HepG2 (cell line): ENCODE measurements around the gene AGXT. TPM values are rescaled to one million over a fixed set of nuclear protein-coding genes. Genes with fewer than 3 reads are reported as not detected.
A peak's percentile ranks its signal among the peaks of the same experiment; 100 is the strongest.

Experiments used
- GLI4 ChIP-seq: sonication (generic); formaldehyde crosslinking; IDR thresholded peaks from 2 replicates; pipeline ENCODE4 v1.5.1; 2020; ENCODE audit warnings: missing genetic modification reagents, mild to moderate bottlenecking, moderate library complexity, borderline replicate concordance
- NFYC ChIP-seq: IDR thresholded peaks from 2 replicates; pipeline ENCODE4 v1.6.1; 2016; ENCODE audit warnings: missing genetic modification reagents, missing compliant biosample characterization
- RCOR2 ChIP-seq: IDR thresholded peaks from 2 replicates; pipeline ENCODE4 v1.6.1; 2016; ENCODE audit warnings: missing biosample characterization, missing genetic modification reagents
- RFX5 ChIP-seq: IDR thresholded peaks from 2 replicates; pipeline ENCODE4 v1.6.1; 2011; ENCODE audit warnings: low read depth, low read length, improper control_type of control experiment
- SALL2 ChIP-seq: sonication (generic); formaldehyde crosslinking; IDR thresholded peaks from 2 replicates; pipeline ENCODE4 v1.8.1; 2023; ENCODE audit warnings: mild to moderate bottlenecking, missing genetic modification reagents, inconsistent platforms
- SMAD3 ChIP-seq: sonication (generic); formaldehyde crosslinking; IDR thresholded peaks from 2 replicates; pipeline ENCODE4 v1.4.0; 2020; ENCODE audit warnings: missing genetic modification reagents
- SNAI1 ChIP-seq: sonication (generic); formaldehyde crosslinking; IDR thresholded peaks from 2 replicates; pipeline ENCODE4 v1.5.0; 2020; ENCODE audit warnings: mild to moderate bottlenecking, missing genetic modification reagents, borderline replicate concordance
- ZFP90 ChIP-seq: sonication (generic); formaldehyde crosslinking; IDR thresholded peaks from 2 replicates; pipeline ENCODE4 v1.8.0; 2022; ENCODE audit warnings: missing genetic modification reagents, mild to moderate bottlenecking, inconsistent platforms, borderline replicate concordance
- ZNF543 ChIP-seq: sonication (generic); formaldehyde crosslinking; IDR thresholded peaks from 2 replicates; pipeline ENCODE4 v1.4.0; 2020; ENCODE audit warnings: mild to moderate bottlenecking, missing genetic modification reagents
- ZNF83 ChIP-seq: sonication (generic); formaldehyde crosslinking; IDR thresholded peaks from 2 replicates; pipeline ENCODE4 v1.4.0; 2020; ENCODE audit warnings: missing genetic modification reagents, mild to moderate bottlenecking, borderline replicate concordance
- polyA plus RNA-seq, 8 experiments: library from polyadenylated mRNA; depleted of rRNA in 3 of 8; stranded (reverse) in 7 of 8; unstranded in 1 of 8; fragments of >200 nt; fragmentation: Illumina TruSeq in 4 of 8; extraction: Trizol in 4 of 8; gene quantifications; 2 replicates each; pipeline versions ENCODE4 v1.2.1 to v1.2.3, GENCODE V29; 2011 to 2016; ENCODE audit warnings: low read depth in 4 of 8, missing spikeins in 1 of 8, mixed read lengths in 1 of 8; ENCODE audit not compliant: insufficient read depth in 1 of 8
- total RNA-seq, 5 experiments: library from RNA; depleted of rRNA; stranded (reverse); fragments of >200 nt; fragmentation: Illumina TruSeq; extraction: Trizol; gene quantifications; 2 replicates each; pipeline ENCODE4 v1.2.3, GENCODE V29; 2016; ENCODE audit warnings: low read depth in 1 of 5
- TF ChIP-seq, protein P1 (sequence below), 2 experiments: fragments of 450-650 bp in 1 of 2; sonication (generic) in 1 of 2; formaldehyde crosslinking in 1 of 2; IDR thresholded peaks; 2 replicates each; pipeline versions ENCODE4 v1.6.1 to v1.8.0; 2016 to 2022; ENCODE audit warnings: antibody characterized with exemption in 1 of 2, mild to moderate bottlenecking in 1 of 2, missing genetic modification reagents in 1 of 2
- TF ChIP-seq, protein P2 (sequence below): sonication (generic); formaldehyde crosslinking; IDR thresholded peaks from 2 replicates; pipeline ENCODE4 v1.4.0; 2020; ENCODE audit warnings: mild to moderate bottlenecking, low read depth, missing genetic modification reagents
- TF ChIP-seq, protein P3 (sequence below): sonication (generic); formaldehyde crosslinking; IDR thresholded peaks from 2 replicates; pipeline ENCODE4 v1.4.0; 2020; ENCODE audit warnings: missing genetic modification reagents

Gene AGXT
- total and polyA plus RNA-seq, 2 of the 13 experiments (the other 11 are each of a cell fraction or from before 2014, with no cell fraction given): 41.9 to 96.1 TPM

DNA sequence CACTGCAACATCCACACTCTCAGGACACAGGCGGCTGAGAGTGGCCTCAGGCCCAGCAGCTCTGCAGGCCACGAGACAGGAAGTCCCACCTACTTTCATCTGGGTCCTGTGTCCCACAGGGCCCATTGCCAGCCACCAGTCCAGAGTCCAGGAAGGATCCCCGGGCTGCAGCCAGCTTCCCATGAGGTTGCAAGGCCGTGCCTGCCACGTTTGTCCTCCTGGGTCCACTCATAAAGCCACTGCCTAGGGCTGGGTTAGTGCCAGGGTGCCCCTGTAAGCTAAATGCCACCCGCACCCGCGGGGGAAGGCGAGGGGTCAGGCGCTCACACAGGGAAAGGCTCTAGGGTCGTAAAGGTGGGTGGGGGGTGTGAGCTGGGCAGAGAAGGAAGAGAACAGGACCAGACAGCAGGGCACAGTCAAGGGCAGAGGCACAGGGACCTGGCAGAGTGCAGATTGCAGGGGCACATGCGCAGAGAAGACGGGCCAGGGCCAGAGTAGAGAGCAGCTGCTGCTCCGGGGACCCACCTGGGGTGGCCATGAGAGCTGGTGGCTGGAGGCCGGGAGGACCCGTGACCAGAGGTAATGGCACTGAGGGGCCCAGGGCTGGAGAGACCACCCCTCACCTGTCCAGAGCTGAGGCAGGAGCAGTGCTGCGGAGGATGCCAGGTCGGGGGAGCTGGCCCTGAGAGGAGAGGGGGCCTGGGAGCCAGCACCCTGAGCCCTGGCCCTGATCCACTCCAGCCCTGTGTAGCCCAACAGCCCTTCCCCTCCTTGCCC is 8.0 kb downstream of the AGXT start (continued):
- TF ChIP-seq, protein P1, sequence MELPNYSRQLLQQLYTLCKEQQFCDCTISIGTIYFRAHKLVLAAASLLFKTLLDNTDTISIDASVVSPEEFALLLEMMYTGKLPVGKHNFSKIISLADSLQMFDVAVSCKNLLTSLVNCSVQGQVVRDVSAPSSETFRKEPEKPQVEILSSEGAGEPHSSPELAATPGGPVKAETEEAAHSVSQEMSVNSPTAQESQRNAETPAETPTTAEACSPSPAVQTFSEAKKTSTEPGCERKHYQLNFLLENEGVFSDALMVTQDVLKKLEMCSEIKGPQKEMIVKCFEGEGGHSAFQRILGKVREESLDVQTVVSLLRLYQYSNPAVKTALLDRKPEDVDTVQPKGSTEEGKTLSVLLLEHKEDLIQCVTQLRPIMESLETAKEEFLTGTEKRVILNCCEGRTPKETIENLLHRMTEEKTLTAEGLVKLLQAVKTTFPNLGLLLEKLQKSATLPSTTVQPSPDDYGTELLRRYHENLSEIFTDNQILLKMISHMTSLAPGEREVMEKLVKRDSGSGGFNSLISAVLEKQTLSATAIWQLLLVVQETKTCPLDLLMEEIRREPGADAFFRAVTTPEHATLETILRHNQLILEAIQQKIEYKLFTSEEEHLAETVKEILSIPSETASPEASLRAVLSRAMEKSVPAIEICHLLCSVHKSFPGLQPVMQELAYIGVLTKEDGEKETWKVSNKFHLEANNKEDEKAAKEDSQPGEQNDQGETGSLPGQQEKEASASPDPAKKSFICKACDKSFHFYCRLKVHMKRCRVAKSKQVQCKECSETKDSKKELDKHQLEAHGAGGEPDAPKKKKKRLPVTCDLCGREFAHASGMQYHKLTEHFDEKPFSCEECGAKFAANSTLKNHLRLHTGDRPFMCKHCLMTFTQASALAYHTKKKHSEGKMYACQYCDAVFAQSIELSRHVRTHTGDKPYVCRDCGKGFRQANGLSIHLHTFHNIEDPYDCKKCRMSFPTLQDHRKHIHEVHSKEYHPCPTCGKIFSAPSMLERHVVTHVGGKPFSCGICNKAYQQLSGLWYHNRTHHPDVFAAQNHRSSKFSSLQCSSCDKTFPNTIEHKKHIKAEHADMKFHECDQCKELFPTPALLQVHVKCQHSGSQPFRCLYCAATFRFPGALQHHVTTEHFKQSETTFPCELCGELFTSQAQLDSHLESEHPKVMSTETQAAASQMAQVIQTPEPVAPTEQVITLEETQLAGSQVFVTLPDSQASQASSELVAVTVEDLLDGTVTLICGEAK (IDR thresholded peaks at IDR 0.05): no peak
- TF ChIP-seq, protein P1 (CRISPR knock-in tag; IDR thresholded peaks at IDR 0.05): peak; percentile 92
- peak; percentile 82 for TF ChIP-seq SMAD3 (CRISPR knock-in tag)
- TF ChIP-seq SALL2 (CRISPR knock-in tag): 0 out of 2 replicates have a peak, but pooled peaks have one; percentile 52
- peak; percentile 81 for TF ChIP-seq ZNF543
- TF ChIP-seq RFX5: no peak
- TF ChIP-seq SNAI1: no peak; the same call in 1 of the 2 replicates
- TF ChIP-seq ZFP90 (CRISPR knock-in tag): no peak; the same call in 1 of the 2 replicates
- TF ChIP-seq ZNF83 (CRISPR knock-in tag): peak; percentile 82; the same call in 1 of the 2 replicates
- TF ChIP-seq GLI4: no peak; the same call in none of the 2 replicates
- TF ChIP-seq, protein P2, sequence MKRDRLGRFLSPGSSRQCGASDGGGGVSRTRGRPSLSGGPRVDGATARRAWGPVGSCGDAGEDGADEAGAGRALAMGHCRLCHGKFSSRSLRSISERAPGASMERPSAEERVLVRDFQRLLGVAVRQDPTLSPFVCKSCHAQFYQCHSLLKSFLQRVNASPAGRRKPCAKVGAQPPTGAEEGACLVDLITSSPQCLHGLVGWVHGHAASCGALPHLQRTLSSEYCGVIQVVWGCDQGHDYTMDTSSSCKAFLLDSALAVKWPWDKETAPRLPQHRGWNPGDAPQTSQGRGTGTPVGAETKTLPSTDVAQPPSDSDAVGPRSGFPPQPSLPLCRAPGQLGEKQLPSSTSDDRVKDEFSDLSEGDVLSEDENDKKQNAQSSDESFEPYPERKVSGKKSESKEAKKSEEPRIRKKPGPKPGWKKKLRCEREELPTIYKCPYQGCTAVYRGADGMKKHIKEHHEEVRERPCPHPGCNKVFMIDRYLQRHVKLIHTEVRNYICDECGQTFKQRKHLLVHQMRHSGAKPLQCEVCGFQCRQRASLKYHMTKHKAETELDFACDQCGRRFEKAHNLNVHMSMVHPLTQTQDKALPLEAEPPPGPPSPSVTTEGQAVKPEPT (CRISPR knock-in tag): peak; percentile 77
- peak; percentile 44 for TF ChIP-seq NFYC (CRISPR knock-in tag)
- peak; percentile 69; the same call in 1 of the 2 replicates for TF ChIP-seq RCOR2 (CRISPR knock-in tag)
- TF ChIP-seq, protein P3, sequence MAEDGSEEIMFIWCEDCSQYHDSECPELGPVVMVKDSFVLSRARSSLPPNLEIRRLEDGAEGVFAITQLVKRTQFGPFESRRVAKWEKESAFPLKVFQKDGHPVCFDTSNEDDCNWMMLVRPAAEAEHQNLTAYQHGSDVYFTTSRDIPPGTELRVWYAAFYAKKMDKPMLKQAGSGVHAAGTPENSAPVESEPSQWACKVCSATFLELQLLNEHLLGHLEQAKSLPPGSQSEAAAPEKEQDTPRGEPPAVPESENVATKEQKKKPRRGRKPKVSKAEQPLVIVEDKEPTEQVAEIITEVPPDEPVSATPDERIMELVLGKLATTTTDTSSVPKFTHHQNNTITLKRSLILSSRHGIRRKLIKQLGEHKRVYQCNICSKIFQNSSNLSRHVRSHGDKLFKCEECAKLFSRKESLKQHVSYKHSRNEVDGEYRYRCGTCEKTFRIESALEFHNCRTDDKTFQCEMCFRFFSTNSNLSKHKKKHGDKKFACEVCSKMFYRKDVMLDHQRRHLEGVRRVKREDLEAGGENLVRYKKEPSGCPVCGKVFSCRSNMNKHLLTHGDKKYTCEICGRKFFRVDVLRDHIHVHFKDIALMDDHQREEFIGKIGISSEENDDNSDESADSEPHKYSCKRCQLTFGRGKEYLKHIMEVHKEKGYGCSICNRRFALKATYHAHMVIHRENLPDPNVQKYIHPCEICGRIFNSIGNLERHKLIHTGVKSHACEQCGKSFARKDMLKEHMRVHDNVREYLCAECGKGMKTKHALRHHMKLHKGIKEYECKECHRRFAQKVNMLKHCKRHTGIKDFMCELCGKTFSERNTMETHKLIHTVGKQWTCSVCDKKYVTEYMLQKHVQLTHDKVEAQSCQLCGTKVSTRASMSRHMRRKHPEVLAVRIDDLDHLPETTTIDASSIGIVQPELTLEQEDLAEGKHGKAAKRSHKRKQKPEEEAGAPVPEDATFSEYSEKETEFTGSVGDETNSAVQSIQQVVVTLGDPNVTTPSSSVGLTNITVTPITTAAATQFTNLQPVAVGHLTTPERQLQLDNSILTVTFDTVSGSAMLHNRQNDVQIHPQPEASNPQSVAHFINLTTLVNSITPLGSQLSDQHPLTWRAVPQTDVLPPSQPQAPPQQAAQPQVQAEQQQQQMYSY (CRISPR knock-in tag): no peak
